ENCODE measurements around the gene MAGEB4. TPM values are rescaled to one million over a fixed set of nuclear protein-coding genes. Genes with fewer than 3 reads are reported as not detected.

The MAGEB4 gene
- total and polyA plus RNA-seq, 2 of the 4 experiments (the other 2 are of a cell fraction), result not detected

DNA sequence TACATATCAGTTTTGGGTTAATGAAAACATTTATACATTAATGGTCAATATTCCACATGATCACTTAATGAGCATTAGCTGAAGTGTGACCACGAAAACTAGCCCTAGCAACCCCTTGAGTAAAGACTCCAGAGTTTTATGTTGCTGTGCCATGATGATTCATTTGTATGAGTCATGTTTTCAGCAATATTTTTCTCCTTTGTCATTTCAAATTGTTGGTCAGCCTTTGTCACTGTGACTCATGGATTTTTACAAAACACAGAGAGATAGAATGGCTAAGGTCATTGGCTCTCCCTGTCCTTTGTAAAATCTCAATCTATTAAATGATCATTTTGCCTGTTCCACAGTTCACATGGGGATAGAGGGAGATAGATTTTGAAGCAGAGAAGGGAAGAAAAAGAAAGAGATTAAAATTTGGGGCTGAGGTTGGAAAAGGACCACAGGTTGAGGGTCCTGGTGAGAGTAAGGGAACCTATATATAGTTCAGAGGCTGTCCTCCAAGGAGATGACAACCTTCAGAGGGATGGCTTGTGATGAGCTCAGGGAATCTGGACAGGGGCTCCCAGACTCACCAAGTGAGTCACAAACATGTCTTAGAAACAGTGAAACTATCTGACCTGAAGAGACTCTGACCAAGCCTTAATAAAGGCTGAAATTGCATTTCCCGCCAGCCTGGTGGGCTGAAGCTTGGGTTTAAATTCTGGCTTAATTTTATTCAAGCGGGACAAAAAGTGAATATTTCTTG lies 41.8 kb downstream of the MAGEB4 start (continued):
- TF ChIP-seq MAFK (IDR thresholded peaks at IDR 0.05; ENCODE audit: low read depth, low read length), result peak; percentile 50

Other genes starting within 250 kb of the MAGEB4 start
- not detected in 2 replicates for gene MAGEB2, start 26.4 kb upstream of the MAGEB4 start, total RNA-seq (2012; rRNA removed)
- gene MAGEB2, start 26.4 kb upstream of the MAGEB4 start, polyA plus RNA-seq (2012; rRNA removed), result not detected in 2 replicates
- not detected in 2 replicates for gene MAGEB3, start 11.3 kb upstream of the MAGEB4 start, total RNA-seq (2012; rRNA removed)
- not detected in 2 replicates for gene MAGEB3, start 11.3 kb upstream of the MAGEB4 start, polyA plus RNA-seq (2012; rRNA removed)
- not detected in 2 replicates for gene MAGEB1, start 5.1 kb downstream of the MAGEB4 start, total RNA-seq (2012; rRNA removed)
- not detected in 2 replicates for gene MAGEB1, start 5.1 kb downstream of the MAGEB4 start, polyA plus RNA-seq (2012; rRNA removed)
- gene NR0B1, start 67.4 kb downstream of the MAGEB4 start, total RNA-seq (2012; rRNA removed), result not detected in 2 replicates
- not detected in 2 replicates for gene NR0B1, start 67.4 kb downstream of the MAGEB4 start, polyA plus RNA-seq (2012; rRNA removed)

Data from IMR-90 (cell line).